ENCODE data around the gene ENG.

DNA sequence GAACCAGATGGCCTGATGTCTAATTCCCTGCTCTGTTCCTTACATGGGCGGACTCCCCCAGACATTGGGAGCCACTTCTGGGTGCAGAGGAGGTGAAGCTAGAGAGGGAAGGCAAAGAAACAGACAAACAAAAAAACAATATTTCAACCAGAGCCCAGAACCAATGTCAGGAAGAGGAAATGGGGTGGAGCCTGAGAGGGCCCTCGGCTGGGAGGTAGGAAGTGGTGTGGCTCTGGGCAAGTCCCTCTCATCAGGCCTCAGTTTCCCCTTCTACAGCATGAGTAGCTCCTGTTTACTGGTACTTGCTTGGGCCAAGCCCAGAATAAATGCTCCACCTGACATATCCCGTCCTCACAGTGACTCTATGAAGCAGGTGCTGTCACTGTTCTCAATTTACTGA, 87.0 kb downstream of the ENG start:
- TF ChIP-seq, protein P1, sequence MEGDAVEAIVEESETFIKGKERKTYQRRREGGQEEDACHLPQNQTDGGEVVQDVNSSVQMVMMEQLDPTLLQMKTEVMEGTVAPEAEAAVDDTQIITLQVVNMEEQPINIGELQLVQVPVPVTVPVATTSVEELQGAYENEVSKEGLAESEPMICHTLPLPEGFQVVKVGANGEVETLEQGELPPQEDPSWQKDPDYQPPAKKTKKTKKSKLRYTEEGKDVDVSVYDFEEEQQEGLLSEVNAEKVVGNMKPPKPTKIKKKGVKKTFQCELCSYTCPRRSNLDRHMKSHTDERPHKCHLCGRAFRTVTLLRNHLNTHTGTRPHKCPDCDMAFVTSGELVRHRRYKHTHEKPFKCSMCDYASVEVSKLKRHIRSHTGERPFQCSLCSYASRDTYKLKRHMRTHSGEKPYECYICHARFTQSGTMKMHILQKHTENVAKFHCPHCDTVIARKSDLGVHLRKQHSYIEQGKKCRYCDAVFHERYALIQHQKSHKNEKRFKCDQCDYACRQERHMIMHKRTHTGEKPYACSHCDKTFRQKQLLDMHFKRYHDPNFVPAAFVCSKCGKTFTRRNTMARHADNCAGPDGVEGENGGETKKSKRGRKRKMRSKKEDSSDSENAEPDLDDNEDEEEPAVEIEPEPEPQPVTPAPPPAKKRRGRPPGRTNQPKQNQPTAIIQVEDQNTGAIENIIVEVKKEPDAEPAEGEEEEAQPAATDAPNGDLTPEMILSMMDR (IDR thresholded peaks at IDR 0.05; ENCODE audit: borderline replicate concordance, extremely low read depth, low read length, poor library complexity, severe bottlenecking): no peak
- no peak for TF ChIP-seq EZH2 (IDR thresholded peaks at IDR 0.05; ENCODE audit: borderline replicate concordance, low read depth, low read length, severe bottlenecking)

All from DND-41 (cell line).